A673 (cell line): ENCODE measurements around the gene TRUB2.

ENCODE experiments used
- CTCF ChIP-seq: fragments of 300-800, 200-600 bp; sonication (generic); conservative IDR thresholded peaks from 2 replicates; pipeline ENCODE4 v1.5.1; 2017; ENCODE audit warnings: low read depth, mild to moderate bottlenecking, antibody characterized with exemption, low read length, moderate library complexity, mixed read lengths
- EZH2 ChIP-seq: fragments of 200-600 bp; sonication (generic); IDR thresholded peaks from 2 replicates; pipeline ENCODE4 v1.6.1; 2017; ENCODE audit warnings: borderline replicate concordance, low read depth, mild to moderate bottlenecking, mixed read lengths, antibody characterized with exemption, low read length; ENCODE audit not compliant: poor library complexity, severe bottlenecking

GRCh38 chr9:128349125-128349524 lies 26.9 kb upstream of the TRUB2 start:
- TF ChIP-seq CTCF = no peak
- TF ChIP-seq EZH2 = no peak
